C4-2B (cell line): ENCODE results near the gene ARRDC4.

Source experiments
- CTCF ChIP-seq: fragments of 450-650 bp; conservative IDR thresholded peaks from 2 replicates; pipeline ENCODE4 v1.5.1; 2017; ENCODE audit warnings: mild to moderate bottlenecking
- ZFX ChIP-seq: fragments of 450-650 bp; IDR thresholded peaks from 2 replicates; pipeline ENCODE4 v1.6.1; 2017

- TF ChIP-seq CTCF (no peak), ZFX (no peak)
These were observed 17.2 kb downstream of the ARRDC4 start for GRCh38 chr15:97977734-97978133.
